SK-N-SH (cell line): ENCODE measurements around the gene TTC7B.

ENCODE experiments used
- CHD2 ChIP-seq: fragments of 150-350 bp; IDR thresholded peaks from 2 replicates; pipeline ENCODE4 v1.6.1; 2018; ENCODE audit warnings: low read length; ENCODE audit not compliant: partially characterized antibody
- EZH2phosphoT487 ChIP-seq: fragments of 200-600 bp; sonication (generic); IDR thresholded peaks from 2 replicates; pipeline ENCODE4 v1.6.1; 2017; ENCODE audit warnings: low read depth, mixed run types, mild to moderate bottlenecking, antibody characterized with exemption, moderate library complexity, borderline replicate concordance
- GABPA ChIP-seq: IDR thresholded peaks from 2 replicates; pipeline ENCODE4 v1.4.0; 2012; ENCODE audit warnings: low read depth, mild to moderate bottlenecking
- IRF3 ChIP-seq: fragments of 150-350 bp; IDR thresholded peaks from 2 replicates; pipeline ENCODE4 v1.6.1; 2016; ENCODE audit warnings: mild to moderate bottlenecking, low read depth, low read length
- MXI1 ChIP-seq: IDR thresholded peaks from 2 replicates; pipeline ENCODE4 v1.6.1; 2012; ENCODE audit warnings: mild to moderate bottlenecking, low read depth, low read length, improper control_type of control experiment
- NRF1 ChIP-seq: IDR thresholded peaks from 2 replicates; pipeline ENCODE4 v1.6.1; 2012; ENCODE audit warnings: low read depth, mild to moderate bottlenecking, low read length
- POLR2AphosphoS5 ChIP-seq: IDR thresholded peaks from 2 replicates; pipeline ENCODE4 v1.6.1; 2012; ENCODE audit warnings: low read depth, low read length
- RAD21 ChIP-seq: IDR thresholded peaks from 2 replicates; pipeline ENCODE4 v1.6.1; 2012; ENCODE audit warnings: mild to moderate bottlenecking, low read length
- RFX5 ChIP-seq: IDR thresholded peaks from 2 replicates; pipeline ENCODE4 v1.6.1; 2012; ENCODE audit warnings: mild to moderate bottlenecking, improper control_type of control experiment, low read length
- RXRA ChIP-seq: IDR thresholded peaks from 2 replicates; pipeline ENCODE4 v1.4.0; 2012; ENCODE audit warnings: low read depth, mild to moderate bottlenecking, borderline replicate concordance
- SMC3 ChIP-seq: IDR thresholded peaks from 2 replicates; pipeline ENCODE4 v1.6.1; 2012; ENCODE audit warnings: low read depth, low read length, improper control_type of control experiment
- TAF1 ChIP-seq: IDR thresholded peaks from 2 replicates; pipeline ENCODE4 v1.6.1; 2012; ENCODE audit warnings: low read depth, mild to moderate bottlenecking, low read length, moderate library complexity, borderline replicate concordance
- TF ChIP-seq, protein P1 (sequence below): IDR thresholded peaks from 2 replicates; pipeline ENCODE4 v1.4.0; 2012; ENCODE audit warnings: low read depth
- TF ChIP-seq, protein P2 (sequence below): fragments of 200-600 bp; sonication (generic); IDR thresholded peaks from 2 replicates; pipeline ENCODE4 v1.6.1; 2017; ENCODE audit warnings: antibody characterized with exemption, mild to moderate bottlenecking, moderate library complexity

- TF ChIP-seq, protein P1, sequence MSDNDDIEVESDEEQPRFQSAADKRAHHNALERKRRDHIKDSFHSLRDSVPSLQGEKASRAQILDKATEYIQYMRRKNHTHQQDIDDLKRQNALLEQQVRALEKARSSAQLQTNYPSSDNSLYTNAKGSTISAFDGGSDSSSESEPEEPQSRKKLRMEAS, result no peak
- TF ChIP-seq POLR2AphosphoS5 (no peak), MXI1 (no peak), RAD21 (no peak), RFX5 (no peak), GABPA (no peak), RXRA (no peak), CHD2 (no peak), TAF1 (no peak), EZH2phosphoT487 (no peak), SMC3 (no peak), IRF3 (no peak), NRF1 (no peak)
- TF ChIP-seq, protein P2, sequence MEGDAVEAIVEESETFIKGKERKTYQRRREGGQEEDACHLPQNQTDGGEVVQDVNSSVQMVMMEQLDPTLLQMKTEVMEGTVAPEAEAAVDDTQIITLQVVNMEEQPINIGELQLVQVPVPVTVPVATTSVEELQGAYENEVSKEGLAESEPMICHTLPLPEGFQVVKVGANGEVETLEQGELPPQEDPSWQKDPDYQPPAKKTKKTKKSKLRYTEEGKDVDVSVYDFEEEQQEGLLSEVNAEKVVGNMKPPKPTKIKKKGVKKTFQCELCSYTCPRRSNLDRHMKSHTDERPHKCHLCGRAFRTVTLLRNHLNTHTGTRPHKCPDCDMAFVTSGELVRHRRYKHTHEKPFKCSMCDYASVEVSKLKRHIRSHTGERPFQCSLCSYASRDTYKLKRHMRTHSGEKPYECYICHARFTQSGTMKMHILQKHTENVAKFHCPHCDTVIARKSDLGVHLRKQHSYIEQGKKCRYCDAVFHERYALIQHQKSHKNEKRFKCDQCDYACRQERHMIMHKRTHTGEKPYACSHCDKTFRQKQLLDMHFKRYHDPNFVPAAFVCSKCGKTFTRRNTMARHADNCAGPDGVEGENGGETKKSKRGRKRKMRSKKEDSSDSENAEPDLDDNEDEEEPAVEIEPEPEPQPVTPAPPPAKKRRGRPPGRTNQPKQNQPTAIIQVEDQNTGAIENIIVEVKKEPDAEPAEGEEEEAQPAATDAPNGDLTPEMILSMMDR, result no peak
These were observed 13.4 kb upstream of the TTC7B start for GRCh38 chr14:90829677-90830076.
